SJCRH30 (cell line): ENCODE data around the gene DYRK1A. TPM values are rescaled to one million over a fixed set of nuclear protein-coding genes. Genes with fewer than 3 reads are reported as not detected.

Source experiments
- DNase-seq, 2 experiments: peaks; one replicate each; pipeline ENCODE4 v3.0.0-alpha.2; 2015 to 2020
- H3K27ac ChIP-seq: fragments of 250-450 bp; sonication (Bioruptor Pico); 2 replicates; pipeline ENCODE4 v1.5.1; 2020; ENCODE audit warnings: mild to moderate bottlenecking, moderate library complexity
- H3K27me3 ChIP-seq: fragments of 250-450 bp; sonication (Bioruptor Pico); 2 replicates; pipeline ENCODE4 v1.5.1; 2020; ENCODE audit warnings: mild to moderate bottlenecking, moderate library complexity
- H3K36me3 ChIP-seq: fragments of 250-450 bp; sonication (Bioruptor Pico); 2 replicates; pipeline ENCODE4 v1.5.1; 2020; ENCODE audit warnings: mild to moderate bottlenecking, moderate library complexity
- H3K4me1 ChIP-seq: fragments of 250-450 bp; sonication (Bioruptor Pico); 2 replicates; pipeline ENCODE4 v1.5.1; 2020; ENCODE audit warnings: mild to moderate bottlenecking, moderate library complexity
- H3K4me3 ChIP-seq: fragments of 250-450 bp; sonication (Bioruptor Pico); 2 replicates; pipeline ENCODE4 v1.5.1; 2020; ENCODE audit warnings: mild to moderate bottlenecking, moderate library complexity
- H3K9me3 ChIP-seq: fragments of 250-450 bp; sonication (Bioruptor Pico); replicated peaks from 2 replicates; pipeline ENCODE4 v1.5.1; 2020; ENCODE audit warnings: mild to moderate bottlenecking, moderate library complexity
- total RNA-seq: library from RNA; depleted of rRNA; stranded (reverse); fragments of >200 nt; shearing (Covaris generic); gene quantifications from 2 replicates; pipeline ENCODE4 v1.2.3, GENCODE V29; 2014

The DYRK1A gene
- total RNA-seq, 1 experiment from 2014 or later, result 67.5 TPM

DNA sequence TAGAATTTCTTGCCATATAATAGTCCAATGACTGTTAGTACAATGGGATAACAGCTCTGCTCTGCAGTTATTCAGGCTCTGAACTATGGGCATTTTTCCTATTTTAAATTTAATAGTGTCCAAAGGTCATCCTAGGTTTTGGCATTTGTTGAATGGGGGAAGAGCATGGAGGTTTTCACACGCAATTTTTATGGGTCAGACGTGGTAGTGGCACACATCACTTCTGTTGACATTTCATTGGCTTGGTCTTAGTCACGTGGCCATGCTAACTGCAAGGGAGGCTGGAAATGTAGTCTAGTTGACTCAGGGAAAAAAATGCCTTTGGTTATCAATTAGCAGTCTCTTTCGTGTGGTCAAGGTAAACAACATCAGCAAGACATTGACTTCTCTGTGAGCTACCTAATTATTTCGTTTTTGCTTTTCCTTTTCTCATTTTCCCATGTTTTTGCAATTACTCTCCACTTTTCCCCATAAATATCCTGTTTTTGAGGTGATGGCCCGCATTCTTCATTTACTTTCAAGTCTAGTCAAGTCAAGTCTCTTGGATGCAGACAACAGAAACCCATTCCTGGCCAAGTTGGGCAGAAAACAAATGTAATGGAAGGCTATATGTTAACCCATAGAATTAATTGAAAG is 82.8 kb downstream of the DYRK1A start:
- DNase-seq, result no peak
- H3K36me3 ChIP-seq, result 0 out of 2 replicates have a peak, but pooled peaks cover 8% of the 10 kb centered on the region
- no peak overlapping the region for H3K4me3 ChIP-seq
- peaks cover 34% of the 10 kb centered on the region for H3K4me1 ChIP-seq
- no peak overlapping the region for H3K27ac ChIP-seq
- no peaks in the 10 kb centered on the region for H3K27me3 ChIP-seq
- no peaks in the 10 kb centered on the region for H3K9me3 ChIP-seq

DNA sequence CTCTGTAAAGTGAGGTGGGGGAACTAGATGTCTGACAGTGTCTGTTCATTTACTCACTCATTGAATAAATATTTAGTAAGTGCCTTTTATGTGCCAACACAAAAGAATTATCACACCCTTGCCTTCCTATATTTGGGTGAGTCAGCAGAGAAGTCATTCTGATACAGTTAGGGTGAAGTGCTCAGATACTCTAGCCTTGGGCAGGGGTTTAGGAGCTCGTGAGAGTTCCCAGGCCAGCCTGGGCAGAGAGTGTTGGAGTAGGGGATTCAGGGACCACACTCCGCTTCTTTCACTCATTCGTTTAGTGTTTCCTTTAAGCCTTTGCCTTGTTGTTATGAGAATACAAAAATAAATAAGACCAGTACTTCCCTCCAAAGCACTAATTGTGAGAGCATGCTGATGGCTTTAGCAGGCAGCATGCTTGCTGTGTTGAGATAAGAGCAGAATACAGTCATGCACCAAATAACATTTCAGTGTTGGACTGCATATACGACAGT is 83.9 kb downstream of the DYRK1A start:
- Histone ChIP-seq H3K36me3 (0 out of 2 replicates have a peak, but pooled peaks cover 8% of the 10 kb centered on the region), H3K27me3 (no peaks in the 10 kb centered on the region), H3K4me1 (peaks cover 40% of the 10 kb centered on the region), H3K4me3 (no peak overlapping the region), H3K9me3 (no peaks in the 10 kb centered on the region), H3K27ac (no peak overlapping the region)
- no peak for DNase-seq

DNA sequence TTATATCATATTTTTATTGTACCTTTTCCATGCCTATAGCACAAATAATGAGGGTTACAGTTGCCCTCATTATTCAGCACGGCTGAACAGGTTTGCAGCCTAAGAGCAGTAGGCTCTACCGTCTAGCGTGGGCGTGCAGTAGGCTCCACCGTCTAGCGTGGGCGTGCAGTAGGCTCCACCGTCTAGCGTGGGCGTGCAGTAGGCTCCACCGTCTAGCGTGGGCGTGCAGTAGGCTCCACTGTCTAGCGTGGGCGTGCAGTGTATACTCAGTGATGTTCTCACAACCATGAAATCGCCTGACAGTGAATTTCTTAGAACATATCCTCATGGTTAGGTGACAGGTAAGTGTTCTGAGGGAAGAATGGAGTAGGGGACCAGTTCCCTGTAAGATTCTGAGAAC is 84.9 kb downstream of the DYRK1A start:
- H3K27me3 ChIP-seq, result no peaks in the 10 kb centered on the region
- H3K9me3 ChIP-seq, result no peaks in the 10 kb centered on the region
- peak overlapping the region; percentile 46 for H3K27ac ChIP-seq
- DNase-seq, result no peak
- H3K4me1 ChIP-seq, result peaks cover 42% of the 10 kb centered on the region
- H3K4me3 ChIP-seq, result no peak overlapping the region
- H3K36me3 ChIP-seq, result 0 out of 2 replicates have a peak, but pooled peaks cover 8% of the 10 kb centered on the region

DNA sequence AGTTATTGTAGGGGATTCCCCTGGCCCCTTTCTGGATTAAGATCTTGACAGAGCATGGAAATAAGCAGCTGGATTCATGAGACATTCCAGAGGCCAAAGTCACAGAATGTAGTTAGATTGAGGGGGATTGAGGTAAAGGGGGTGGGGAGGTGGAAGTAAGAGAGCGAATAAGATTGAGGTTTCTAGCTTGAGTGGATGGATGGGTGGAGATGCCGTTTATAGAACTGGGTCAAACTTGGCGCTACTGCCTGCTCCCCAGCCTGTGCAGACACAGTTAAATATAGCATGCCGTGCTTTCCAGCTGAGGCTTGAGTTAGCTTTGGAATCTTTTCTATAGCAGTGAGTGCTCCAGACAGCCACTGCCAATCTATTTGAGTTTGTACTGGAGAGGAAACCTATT is 85.7 kb downstream of the DYRK1A start:
- peak; percentile 72 to 87 for DNase-seq
- Histone ChIP-seq H3K9me3 (no peaks in the 10 kb centered on the region), H3K27me3 (no peaks in the 10 kb centered on the region), H3K4me3 (no peak overlapping the region), H3K27ac (peak overlapping the region; percentile 46), H3K36me3 (0 out of 2 replicates have a peak, but pooled peaks cover 8% of the 10 kb centered on the region), H3K4me1 (peaks cover 38% of the 10 kb centered on the region)

DNA sequence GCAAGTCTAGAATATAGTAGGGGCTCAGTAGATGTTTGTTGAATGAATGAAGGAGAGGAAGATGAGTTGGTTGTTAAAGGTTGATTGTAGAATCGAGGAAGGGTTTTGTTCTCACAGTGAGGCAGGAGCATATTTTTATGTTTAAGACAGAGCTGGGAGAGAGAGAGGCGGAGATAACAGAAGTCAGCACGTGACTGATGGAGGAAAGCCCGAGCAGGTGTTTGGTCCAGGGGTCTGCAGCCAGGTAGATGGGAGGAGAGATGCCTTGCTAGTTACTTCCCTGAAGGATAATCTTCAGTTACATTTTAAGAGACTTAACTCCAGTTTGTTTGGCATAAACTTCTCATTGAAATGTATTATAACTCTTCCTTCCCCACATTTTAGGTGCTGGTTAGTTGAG is 86.8 kb downstream of the DYRK1A start:
- Histone ChIP-seq H3K27ac (no peak overlapping the region), H3K36me3 (0 out of 2 replicates have a peak, but pooled peaks cover 8% of the 10 kb centered on the region), H3K27me3 (no peaks in the 10 kb centered on the region), H3K4me1 (peaks cover 29% of the 10 kb centered on the region), H3K4me3 (no peak overlapping the region), H3K9me3 (no peaks in the 10 kb centered on the region)
- DNase-seq, result no peak

DNA sequence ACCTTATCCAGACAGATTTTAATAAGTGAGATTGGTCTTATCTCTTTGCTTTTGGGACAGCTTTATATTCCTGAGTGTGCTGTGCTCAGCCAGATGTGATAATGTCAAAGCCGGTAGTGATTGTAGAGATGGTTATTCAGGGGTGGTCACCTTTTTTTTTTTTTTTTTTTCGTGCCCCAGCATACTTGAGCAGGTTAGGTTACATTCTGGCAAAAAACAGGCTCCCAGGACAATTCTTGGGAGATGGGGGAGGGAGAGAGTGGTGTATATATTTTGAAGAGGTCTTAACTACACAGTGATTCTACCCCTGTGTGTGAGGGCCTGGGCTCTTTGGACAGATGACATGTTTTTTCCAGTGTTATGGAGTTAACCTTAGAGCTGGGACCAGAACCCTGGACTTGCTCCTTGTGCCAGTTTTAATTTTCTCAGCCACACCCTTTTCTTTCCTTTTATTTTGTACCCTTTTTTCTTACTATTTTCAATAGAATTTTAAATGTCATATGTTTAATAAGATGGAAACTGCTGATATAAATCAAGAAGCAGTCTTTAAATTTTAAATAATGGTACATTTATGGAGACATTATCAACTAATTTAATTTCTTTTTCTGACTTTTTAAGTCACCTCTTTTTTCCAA is 88.4 kb downstream of the DYRK1A start:
- no peaks in the 10 kb centered on the region for H3K27me3 ChIP-seq
- H3K27ac ChIP-seq, result no peak overlapping the region
- H3K4me1 ChIP-seq, result peaks cover 45% of the 10 kb centered on the region

DNA sequence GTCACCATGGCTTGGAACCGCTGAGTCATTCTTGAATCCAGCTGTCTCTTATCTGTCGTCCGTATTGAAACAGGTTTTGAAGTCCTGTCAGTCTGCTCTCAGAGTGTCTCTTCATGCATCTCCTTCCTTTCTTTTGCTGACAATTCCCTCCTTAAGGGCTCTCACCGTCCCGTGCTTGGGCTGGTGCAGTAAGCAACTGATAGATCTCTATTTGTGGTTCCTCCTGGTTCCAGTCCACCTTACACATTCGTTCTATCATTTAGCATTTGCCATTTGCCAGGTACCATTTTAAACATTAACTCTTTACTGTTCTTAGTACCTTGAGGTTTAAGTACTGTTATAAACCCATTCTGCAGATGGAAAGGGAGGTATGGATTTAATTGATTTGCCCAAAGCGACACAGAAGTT is 88.9 kb downstream of the DYRK1A start:
- Histone ChIP-seq H3K4me1 (peaks cover 45% of the 10 kb centered on the region), H3K27me3 (no peaks in the 10 kb centered on the region), H3K36me3 (no peaks in the 10 kb centered on the region), H3K4me3 (no peak overlapping the region), H3K9me3 (no peaks in the 10 kb centered on the region), H3K27ac (no peak overlapping the region)
- no peak for DNase-seq

More for the DNA sequence above, 88.4 kb downstream of the DYRK1A start:
- Histone ChIP-seq H3K9me3 (no peaks in the 10 kb centered on the region), H3K4me3 (no peak overlapping the region), H3K36me3 (no peaks in the 10 kb centered on the region)
- DNase-seq, result no peak

DNA sequence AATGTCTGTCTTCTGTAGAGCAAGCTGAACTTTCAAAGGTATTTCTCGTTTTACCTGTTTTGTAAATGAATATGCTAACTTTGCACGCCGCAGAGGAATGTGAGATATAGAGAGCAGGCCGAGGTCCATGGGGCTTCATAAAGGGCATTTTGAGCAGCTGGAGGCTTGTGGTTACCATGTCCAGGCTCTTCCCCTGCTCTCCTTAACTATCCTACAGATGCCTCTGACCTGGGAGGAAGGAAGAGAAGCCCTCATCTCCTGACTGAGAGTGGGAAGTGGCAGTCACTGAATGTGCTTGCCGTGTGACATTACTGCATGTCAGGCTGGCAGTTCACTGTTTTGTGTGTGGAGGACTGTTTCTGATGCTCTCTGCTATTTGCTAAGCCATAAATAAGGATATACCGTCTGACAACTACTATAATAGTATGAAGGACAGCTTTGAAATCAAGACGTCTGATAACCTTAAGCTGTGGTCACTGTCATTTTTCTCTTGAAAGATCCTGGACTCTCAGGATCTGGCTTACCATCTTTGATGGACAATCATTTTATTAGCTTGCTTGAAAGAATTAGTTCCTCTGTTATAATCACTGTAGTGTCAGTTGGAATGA is 92.2 kb downstream of the DYRK1A start:
- no peaks in the 10 kb centered on the region for H3K9me3 ChIP-seq
- H3K27me3 ChIP-seq, result no peaks in the 10 kb centered on the region
- DNase-seq, result peak in 1 of 2 experiments; percentile 39
- H3K36me3 ChIP-seq, result no peaks in the 10 kb centered on the region
- peaks cover 24% of the 10 kb centered on the region for H3K4me1 ChIP-seq
- H3K4me3 ChIP-seq, result no peak overlapping the region
- H3K27ac ChIP-seq, result peak overlapping the region; percentile 16; the same call in 1 of the 2 replicates

DNA sequence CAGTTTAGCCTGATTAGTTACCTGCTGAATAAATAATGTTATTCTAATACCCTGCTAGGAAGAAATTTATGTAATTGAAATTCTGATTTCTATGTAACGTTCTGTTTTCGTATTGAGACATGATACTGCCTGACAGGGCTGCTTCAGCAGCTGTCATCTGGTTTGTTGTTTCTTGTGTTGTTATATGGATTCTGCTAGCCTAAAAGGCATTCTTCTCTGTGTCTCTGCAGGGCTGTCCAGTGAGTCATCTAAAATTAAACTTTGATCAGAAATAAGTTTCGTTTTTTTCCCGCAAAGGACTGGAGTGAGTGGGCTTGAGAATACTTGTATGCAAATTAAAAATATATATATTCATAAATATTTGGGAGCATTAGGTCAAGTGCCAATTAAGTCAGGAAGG is 93.0 kb downstream of the DYRK1A start:
- peak in 1 of 2 experiments; percentile 45 for DNase-seq
- H3K4me1 ChIP-seq, result peaks cover 24% of the 10 kb centered on the region

DNA sequence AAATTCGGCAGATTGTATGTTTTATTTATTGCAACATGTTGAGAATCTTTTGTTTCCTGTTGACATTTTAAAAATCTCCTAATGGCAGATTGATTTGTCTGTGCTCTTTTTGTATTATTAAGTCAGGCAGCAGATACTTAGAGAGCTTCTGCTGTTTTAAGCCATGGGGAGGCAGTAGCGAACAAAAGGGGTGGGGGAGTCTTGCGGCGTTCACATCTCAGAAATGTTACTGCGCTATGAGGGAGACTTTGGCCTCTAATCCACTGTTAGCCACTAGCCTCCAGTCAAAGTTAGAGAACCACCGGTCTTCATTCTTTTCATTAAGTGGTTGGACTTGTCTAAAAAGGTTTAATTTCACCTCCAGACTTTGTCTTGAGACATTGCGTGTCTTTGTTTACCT is 93.6 kb downstream of the DYRK1A start:
- H3K4me3 ChIP-seq, result no peak overlapping the region
- H3K27ac ChIP-seq, result 0 out of 2 replicates have a peak overlapping the region, but pooled peaks have one; percentile 16
- no peaks in the 10 kb centered on the region for H3K9me3 ChIP-seq
- H3K27me3 ChIP-seq, result no peaks in the 10 kb centered on the region
- peak in 1 of 2 experiments; percentile 26 for DNase-seq
- no peaks in the 10 kb centered on the region for H3K36me3 ChIP-seq
- peaks cover 22% of the 10 kb centered on the region for H3K4me1 ChIP-seq

More for the DNA sequence above, 93.0 kb downstream of the DYRK1A start:
- Histone ChIP-seq H3K9me3 (no peaks in the 10 kb centered on the region), H3K27ac (peak overlapping the region; percentile 16; the same call in 1 of the 2 replicates), H3K27me3 (no peaks in the 10 kb centered on the region), H3K4me3 (no peak overlapping the region), H3K36me3 (no peaks in the 10 kb centered on the region)

DNA sequence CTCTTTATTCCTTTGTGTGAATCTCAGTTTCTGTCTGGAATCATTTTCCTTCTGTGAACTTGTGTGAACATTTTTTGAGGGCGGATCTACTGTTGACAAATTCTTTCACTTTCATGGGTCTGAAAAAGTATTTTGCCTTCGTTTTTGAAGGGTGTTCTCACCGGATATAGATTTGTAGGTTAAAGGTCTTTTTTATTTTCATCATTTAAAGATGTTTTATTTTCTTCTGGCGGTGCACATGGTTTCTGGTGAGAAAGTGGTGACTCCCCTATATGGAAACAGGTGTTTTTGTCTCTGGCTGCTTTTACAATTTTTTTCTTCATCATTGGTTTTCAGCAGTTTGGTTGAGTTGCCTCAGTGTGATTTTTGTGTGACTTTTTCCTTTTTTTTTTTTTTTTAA is 94.9 kb downstream of the DYRK1A start:
- H3K36me3 ChIP-seq, result peaks cover 5% of the 10 kb centered on the region; the same call in 1 of the 2 replicates
- no peak overlapping the region for H3K4me3 ChIP-seq
- no peak for DNase-seq
- no peaks in the 10 kb centered on the region for H3K9me3 ChIP-seq
- no peaks in the 10 kb centered on the region for H3K27me3 ChIP-seq
- H3K27ac ChIP-seq, result no peak overlapping the region
- peaks cover 17% of the 10 kb centered on the region for H3K4me1 ChIP-seq

DNA sequence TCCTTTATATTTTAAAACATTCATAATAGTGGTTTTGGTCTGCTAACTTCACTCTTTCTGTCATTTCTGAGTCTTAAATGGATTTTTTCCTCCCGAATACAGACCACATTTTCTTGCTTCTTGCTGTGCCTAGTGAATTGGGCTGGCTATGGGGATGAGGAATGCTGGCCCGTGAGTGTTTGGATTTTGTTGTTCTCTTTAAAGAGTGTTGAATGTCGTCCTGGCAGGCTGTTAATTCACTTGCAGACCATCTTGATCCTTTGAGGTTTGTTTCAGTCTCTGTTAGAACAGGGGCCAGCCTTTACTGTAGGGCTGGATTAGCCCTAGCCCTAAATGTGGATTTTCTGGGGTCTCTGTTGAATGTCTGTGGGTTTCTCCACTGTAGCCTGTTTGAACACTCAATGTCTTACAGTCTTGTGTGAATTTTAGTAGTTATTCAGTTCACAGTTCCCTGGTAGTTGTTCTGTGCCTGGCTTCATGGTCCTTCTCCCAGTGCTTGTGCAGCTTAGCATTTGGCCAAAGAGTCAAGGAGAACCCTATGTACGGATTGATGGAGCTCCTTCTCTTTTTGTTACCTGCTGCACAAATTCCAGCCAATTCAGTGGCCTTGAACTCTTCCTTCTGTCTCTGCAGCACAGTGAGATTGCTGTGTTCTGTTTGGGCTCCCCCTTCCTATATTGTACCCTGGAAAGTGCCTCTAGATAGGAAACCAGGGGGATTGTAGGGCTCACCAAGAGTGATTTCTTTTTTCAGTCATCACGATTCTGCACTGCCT is 95.7 kb downstream of the DYRK1A start:
- H3K27ac ChIP-seq, result no peak overlapping the region
- DNase-seq, result no peak
- H3K36me3 ChIP-seq, result peaks cover 5% of the 10 kb centered on the region; the same call in 1 of the 2 replicates

DNA sequence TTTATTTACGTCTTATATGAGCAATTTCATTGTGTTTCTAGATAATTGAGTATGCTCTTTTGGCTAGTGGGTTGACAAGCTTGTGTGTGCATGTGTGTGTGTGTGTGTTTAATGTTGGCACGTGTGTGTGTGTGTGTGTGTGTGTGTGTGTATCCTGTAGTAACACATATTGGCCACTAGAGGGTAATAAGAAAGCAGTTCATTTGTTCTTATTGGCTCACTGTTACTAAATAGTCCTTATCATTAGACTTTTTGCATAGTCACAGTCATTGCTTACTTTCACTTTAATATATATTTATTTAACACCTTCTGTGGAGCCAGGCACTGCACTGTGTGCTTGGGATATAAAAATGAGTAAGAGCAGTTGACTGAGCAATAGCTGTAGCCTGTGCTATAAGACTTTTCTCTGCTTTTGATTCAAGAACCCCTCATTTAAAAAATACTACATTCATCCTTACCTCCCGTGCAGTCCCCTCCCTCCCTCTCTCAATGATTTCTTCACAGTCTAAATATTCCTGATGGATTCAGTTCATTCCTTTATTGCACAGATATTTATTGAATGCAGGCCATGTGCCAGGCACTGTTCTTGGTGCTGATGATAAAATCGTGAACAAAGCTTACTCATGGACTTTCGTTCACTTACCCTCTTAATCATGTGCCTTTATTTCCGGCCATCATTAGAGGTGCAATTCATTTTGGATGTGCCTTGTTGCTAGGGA is 96.7 kb downstream of the DYRK1A start:
- Histone ChIP-seq H3K9me3 (no peaks in the 10 kb centered on the region), H3K27me3 (no peaks in the 10 kb centered on the region), H3K36me3 (peaks cover 5% of the 10 kb centered on the region; the same call in 1 of the 2 replicates), H3K4me3 (no peak overlapping the region), H3K27ac (no peak overlapping the region), H3K4me1 (peaks cover 17% of the 10 kb centered on the region)
- DNase-seq, result peak in 1 of 2 experiments; percentile 51

More for the DNA sequence above, 95.7 kb downstream of the DYRK1A start:
- H3K27me3 ChIP-seq, result no peaks in the 10 kb centered on the region
- H3K4me1 ChIP-seq, result peaks cover 17% of the 10 kb centered on the region
- H3K9me3 ChIP-seq, result no peaks in the 10 kb centered on the region
- H3K4me3 ChIP-seq, result no peak overlapping the region

DNA sequence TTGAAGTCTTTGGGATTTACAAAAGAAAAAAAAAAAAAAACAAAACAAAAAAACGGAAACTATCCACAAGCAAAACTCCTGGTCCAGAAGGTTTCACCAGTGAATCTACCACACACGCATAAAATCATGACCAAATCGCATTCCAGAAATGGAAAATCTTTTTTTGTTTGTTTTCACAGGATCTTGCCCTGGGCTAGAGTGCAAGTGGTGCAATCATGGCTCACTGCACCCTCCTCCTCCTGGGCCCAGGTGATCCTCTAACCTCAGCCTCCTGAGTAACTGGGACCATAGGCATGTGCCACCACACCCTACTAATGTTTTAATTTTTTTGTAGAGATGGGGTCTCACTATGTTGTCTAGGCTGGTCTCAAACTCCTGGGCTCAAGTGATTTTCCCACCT is 100.5 kb downstream of the DYRK1A start:
- H3K27ac ChIP-seq, result no peak overlapping the region
- no peak for DNase-seq
- H3K27me3 ChIP-seq, result no peaks in the 10 kb centered on the region
- peaks cover 10% of the 10 kb centered on the region for H3K36me3 ChIP-seq
- H3K4me1 ChIP-seq, result no peaks in the 10 kb centered on the region
- no peaks in the 10 kb centered on the region for H3K9me3 ChIP-seq
- H3K4me3 ChIP-seq, result no peak overlapping the region
